A673 (cell line): ENCODE results near the gene KRTAP10-2. TPM values are rescaled to one million over a fixed set of nuclear protein-coding genes. Genes with fewer than 3 reads are reported as not detected.

Experiments used
- BruUV-seq: library from RNA; stranded (reverse); fragments of 400-500 nt; replicated peaks from 2 replicates; lab custom pipeline; 2021; lab: Mats Ljungman, UMichigan
- CTCF ChIA-PET: fragments of 300-600 bp; sonication (Branson Sonifier 250); formaldehyde crosslinking; loops from one replicate; lab custom pipeline; 2022; ENCODE audit warnings: antibody characterized with exemption; lab: Charles Lee
- POLR2A ChIA-PET: fragments of 300-600 bp; sonication (Branson Sonifier 250); formaldehyde crosslinking; loops from one replicate; lab custom pipeline; 2022; ENCODE audit warnings: antibody characterized with exemption; ENCODE audit not compliant: low non-redundant PET; lab: Charles Lee
- DNase-seq: peaks from one replicate; pipeline ENCODE4 v3.0.0-alpha.2; 2015; ENCODE audit warnings: low spot score
- H3K27ac ChIP-seq: fragments of 200-600 bp; sonication (generic); 2 replicates; pipeline ENCODE4 v1.5.1; 2016; ENCODE audit warnings: mixed run types, low read depth, mild to moderate bottlenecking, mixed read lengths, antibody characterized with exemption, low read length; ENCODE audit not compliant: poor library complexity, severe bottlenecking
- H3K27me3 ChIP-seq: fragments of 200-600 bp; sonication (generic); replicated peaks from 2 replicates; pipeline ENCODE4 v1.6.1; 2017; ENCODE audit warnings: mixed run types, low read depth, mild to moderate bottlenecking, mixed read lengths, antibody characterized with exemption, low read length; ENCODE audit not compliant: insufficient read depth, poor library complexity
- H3K36me3 ChIP-seq: fragments of 200-600 bp; sonication (generic); 2 replicates; pipeline ENCODE4 v1.6.1; 2016; ENCODE audit warnings: mixed run types, mild to moderate bottlenecking, mixed read lengths, antibody characterized with exemption, low read length; ENCODE audit not compliant: insufficient read depth, poor library complexity, severe bottlenecking
- H3K4me1 ChIP-seq: fragments of 200-600 bp; sonication (generic); 2 replicates; pipeline ENCODE4 v1.6.1; 2017; ENCODE audit warnings: mixed run types, mild to moderate bottlenecking, mixed read lengths, antibody characterized with exemption, low read length; ENCODE audit not compliant: insufficient read depth, poor library complexity, severe bottlenecking
- H3K4me3 ChIP-seq: fragments of 200-600 bp; sonication (generic); 2 replicates; pipeline ENCODE4 v1.5.1; 2016; ENCODE audit warnings: low read depth, mixed run types, mild to moderate bottlenecking, mixed read lengths, low read length; ENCODE audit not compliant: poor library complexity, severe bottlenecking
- H3K9me3 ChIP-seq: fragments of 200-600 bp; sonication (generic); 2 replicates; pipeline ENCODE4 v1.6.1; 2016; ENCODE audit warnings: mixed run types, low read depth, mild to moderate bottlenecking, mixed read lengths, antibody characterized with exemption, low read length; ENCODE audit not compliant: poor library complexity, severe bottlenecking
- EZH2 ChIP-seq: fragments of 200-600 bp; sonication (generic); IDR thresholded peaks from 2 replicates; pipeline ENCODE4 v1.6.1; 2017; ENCODE audit warnings: borderline replicate concordance, low read depth, mild to moderate bottlenecking, mixed read lengths, antibody characterized with exemption, low read length; ENCODE audit not compliant: poor library complexity, severe bottlenecking
- intact Hi-C: fragments of 100-400 bp; cut with micrococcal nuclease; formaldehyde crosslinking; loops from one replicate; pipeline ENCODE4 v1.10.0; 2022; ENCODE audit not compliant: unreplicated experiment
- total RNA-seq: library from RNA; stranded (reverse); gene quantifications from 2 replicates; pipeline ENCODE4 v1.2.3, GENCODE V29; 2021
- TF ChIP-seq, protein P1 (sequence below): fragments of 300-800, 200-600 bp; sonication (generic); conservative IDR thresholded peaks from 2 replicates; pipeline ENCODE4 v1.5.1; 2017; ENCODE audit warnings: low read depth, mild to moderate bottlenecking, antibody characterized with exemption, low read length, moderate library complexity, mixed read lengths

The KRTAP10-2 gene
- total RNA-seq, 1 experiment from 2014 or later = 0.69 TPM

DNA sequence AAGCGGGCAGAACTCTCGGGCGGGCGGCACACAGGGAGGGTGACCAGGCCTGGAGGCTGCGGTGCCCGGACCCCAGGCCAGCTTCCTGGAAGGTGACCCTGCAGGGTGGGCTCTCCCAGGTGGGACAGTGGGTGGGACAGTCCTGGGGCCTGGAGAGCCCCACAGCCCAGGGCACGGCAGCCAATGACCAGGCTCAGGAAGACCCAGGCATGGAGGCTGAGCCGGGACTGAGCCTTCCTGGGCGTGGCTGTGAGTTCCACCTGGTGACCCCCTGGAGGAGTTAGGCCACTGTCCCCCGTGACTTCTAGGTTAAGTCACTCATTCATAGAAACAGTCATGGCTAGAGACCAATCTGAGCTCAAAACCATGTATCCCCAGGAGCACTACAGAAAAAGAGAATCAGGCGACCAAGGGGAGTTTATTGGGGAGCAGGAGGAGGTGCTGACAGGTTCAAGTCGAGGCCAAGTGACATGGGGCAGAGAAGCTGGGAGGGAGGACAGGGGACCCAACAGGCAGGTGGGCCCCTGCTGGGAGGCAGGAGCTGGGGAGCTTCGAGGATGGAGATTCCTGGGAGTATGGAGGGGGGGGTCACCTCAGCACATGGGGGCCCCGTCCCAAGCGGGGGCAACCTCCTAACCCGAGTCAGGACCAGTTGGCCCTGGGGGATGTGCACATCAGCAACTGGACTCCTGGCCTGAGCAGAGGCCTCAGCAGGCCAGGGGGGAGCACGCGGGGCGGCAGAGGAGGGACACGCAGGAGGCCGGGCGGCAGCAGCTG, 27.9 kb upstream of the KRTAP10-2 start:
- no peak for TF ChIP-seq EZH2
- TF ChIP-seq, protein P1, sequence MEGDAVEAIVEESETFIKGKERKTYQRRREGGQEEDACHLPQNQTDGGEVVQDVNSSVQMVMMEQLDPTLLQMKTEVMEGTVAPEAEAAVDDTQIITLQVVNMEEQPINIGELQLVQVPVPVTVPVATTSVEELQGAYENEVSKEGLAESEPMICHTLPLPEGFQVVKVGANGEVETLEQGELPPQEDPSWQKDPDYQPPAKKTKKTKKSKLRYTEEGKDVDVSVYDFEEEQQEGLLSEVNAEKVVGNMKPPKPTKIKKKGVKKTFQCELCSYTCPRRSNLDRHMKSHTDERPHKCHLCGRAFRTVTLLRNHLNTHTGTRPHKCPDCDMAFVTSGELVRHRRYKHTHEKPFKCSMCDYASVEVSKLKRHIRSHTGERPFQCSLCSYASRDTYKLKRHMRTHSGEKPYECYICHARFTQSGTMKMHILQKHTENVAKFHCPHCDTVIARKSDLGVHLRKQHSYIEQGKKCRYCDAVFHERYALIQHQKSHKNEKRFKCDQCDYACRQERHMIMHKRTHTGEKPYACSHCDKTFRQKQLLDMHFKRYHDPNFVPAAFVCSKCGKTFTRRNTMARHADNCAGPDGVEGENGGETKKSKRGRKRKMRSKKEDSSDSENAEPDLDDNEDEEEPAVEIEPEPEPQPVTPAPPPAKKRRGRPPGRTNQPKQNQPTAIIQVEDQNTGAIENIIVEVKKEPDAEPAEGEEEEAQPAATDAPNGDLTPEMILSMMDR = no peak
- POLR2A ChIA-PET = no interaction called here
- BruUV-seq = no TSS peak
- Histone ChIP-seq H3K4me1 (no peaks in the 10 kb centered on the region), H3K27ac (no peak overlapping the region), H3K36me3 (no peaks in the 10 kb centered on the region), H3K4me3 (no peak overlapping the region), H3K27me3 (no peaks in the 10 kb centered on the region), H3K9me3 (peaks cover 13% of the 10 kb centered on the region)
- intact Hi-C loops = no loop called here
- CTCF ChIA-PET = no interaction called here
- no peak for DNase-seq

DNA sequence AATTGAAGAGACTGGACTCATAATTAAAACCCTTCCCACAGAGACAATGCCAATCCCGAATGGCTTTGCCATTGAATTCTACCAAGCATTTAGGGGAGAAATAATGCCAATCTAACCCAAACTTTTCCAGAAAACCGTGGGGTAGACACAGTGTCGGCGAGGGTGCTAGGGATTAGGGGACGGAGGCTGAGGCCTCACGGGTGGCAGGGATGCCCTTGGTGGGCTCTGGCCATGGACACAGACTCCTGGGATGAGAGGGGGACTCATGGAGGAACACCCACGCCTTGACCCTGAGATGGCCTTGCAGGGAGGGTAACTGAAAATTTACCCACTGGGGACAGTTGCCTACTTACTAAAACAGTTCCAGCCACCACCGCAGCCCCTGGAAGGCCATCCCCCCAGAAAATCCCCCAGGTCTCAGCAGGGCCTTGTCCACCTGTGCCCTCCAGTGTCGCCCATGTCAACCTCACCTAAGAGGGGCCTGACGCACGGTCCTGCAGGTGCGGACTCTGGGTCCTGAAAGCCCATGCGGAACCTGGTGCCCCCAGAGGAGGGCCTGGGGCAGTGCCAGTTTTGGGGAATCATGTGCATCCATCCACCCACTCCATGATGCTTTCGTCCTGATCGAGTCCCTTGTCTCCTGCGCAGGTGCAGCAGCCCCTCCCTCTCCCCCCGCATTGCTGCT, 27.2 kb upstream of the KRTAP10-2 start:
- DNase-seq = no peak
- TF ChIP-seq, protein P1 = no peak
- no peak for TF ChIP-seq EZH2
- ChIA-PET POLR2A (no interaction called here), CTCF (no interaction called here)
- Histone ChIP-seq H3K4me3 (no peak overlapping the region), H3K27ac (no peak overlapping the region), H3K9me3 (peaks cover 13% of the 10 kb centered on the region), H3K27me3 (no peaks in the 10 kb centered on the region), H3K36me3 (no peaks in the 10 kb centered on the region), H3K4me1 (no peaks in the 10 kb centered on the region)
- no TSS peak for BruUV-seq
- intact Hi-C loops = no loop called here

DNA sequence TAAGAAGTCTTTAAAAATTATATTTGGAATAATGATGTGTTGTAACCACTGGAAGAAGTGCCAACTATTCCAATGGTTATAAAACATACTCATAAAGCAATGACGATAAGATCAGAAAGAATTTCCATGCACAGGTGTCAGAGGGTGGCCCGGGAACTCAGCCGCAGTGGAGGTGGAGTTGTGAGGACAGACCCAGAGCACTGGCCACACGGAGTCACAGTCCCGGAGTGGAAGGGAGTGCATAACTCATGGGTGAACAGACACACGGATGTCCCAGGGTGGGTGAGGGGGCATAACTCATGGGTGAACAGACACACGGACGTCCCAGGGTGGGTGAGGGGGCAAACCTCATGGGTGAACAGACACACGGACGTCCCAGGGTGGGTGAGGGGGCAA, 24.7 kb upstream of the KRTAP10-2 start:
- intact Hi-C loops = no loop called here
- H3K4me3 ChIP-seq = no peak overlapping the region
- POLR2A ChIA-PET = no interaction called here
- DNase-seq = no peak
- H3K4me1 ChIP-seq = no peaks in the 10 kb centered on the region
- CTCF ChIA-PET = no interaction called here
- no peaks in the 10 kb centered on the region for H3K27me3 ChIP-seq
- H3K27ac ChIP-seq = no peak overlapping the region
- BruUV-seq = no TSS peak
- H3K9me3 ChIP-seq = peaks cover 1% of the 10 kb centered on the region
- no peak for TF ChIP-seq EZH2
- TF ChIP-seq, protein P1 = no peak
- H3K36me3 ChIP-seq = no peaks in the 10 kb centered on the region
